ENCODE data around the gene VSIG2.

The VSIG2 gene

GRCh38 chr11:124763156-124763947 is 11.3 kb upstream of the VSIG2 start:
- peak; percentile 70 to 88 (median 82) for DNase-seq

DNA sequence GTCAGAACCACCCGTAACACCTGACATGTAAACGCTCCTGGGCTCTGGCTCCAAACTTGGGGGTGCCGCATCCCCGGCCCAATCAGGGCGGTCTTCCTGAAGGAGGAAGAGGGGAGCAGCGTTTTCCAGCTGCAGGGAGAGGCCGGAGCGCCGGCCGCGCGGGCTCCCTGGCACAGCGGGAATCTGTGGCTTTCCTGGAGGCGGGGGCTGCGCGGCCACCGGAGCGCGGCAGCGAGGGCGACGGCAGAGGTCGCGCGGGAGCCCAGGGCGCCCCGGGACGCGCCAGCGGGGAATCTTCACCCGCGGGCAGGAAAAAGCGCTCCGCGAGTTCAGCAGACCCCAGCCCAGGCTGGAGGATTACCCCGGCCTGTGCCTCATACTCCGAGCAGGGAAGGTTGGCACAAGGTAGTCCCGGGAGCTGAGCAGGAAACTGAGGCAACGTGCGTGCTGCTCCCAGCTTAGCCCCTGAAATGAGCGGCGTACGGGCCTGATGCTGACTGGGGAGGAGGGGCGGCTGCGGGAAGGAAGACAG is 10.6 kb upstream of the VSIG2 start:
- DNase-seq, result peak in 1 of 6 experiments; percentile 64

DNA sequence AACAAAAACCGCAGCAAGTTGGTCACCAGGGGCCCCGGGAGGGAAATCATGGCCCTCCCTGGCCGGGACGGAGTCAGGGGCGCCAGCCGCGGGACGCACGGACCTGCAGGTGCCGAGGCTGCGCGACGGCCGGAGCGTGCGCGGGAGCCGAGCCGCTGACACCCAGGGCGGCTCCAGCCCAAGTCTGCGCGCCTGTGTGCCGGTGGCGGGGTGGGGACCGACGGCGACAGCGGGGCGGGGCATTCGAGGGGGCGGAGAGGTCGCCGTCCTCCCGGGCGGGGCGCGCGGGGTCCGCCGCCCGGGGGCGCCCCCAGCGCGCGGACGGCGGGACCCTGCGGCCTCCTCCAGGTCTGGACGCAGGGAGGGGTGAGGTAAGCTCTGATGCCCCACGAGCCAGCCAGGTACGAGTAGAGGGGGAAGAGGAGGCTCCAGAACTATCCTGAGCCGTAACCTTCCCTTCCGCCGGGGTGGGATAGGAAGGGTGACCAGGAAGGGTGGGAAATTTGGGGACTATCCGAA is 10.1 kb upstream of the VSIG2 start, which contains the start of gene ESAM:
TSS of gene ESAM (minus strand) at position 186 of the 519 bp plus-strand sequence. CDS start at position 50, 136 bp downstream.
- peak; percentile 26 to 60 (median 42) for DNase-seq

GRCh38 chr11:124761301-124762104 is 9.4 kb upstream of the VSIG2 start:
- DNase-seq, result peak in 1 of 6 experiments; percentile 36

DNA sequence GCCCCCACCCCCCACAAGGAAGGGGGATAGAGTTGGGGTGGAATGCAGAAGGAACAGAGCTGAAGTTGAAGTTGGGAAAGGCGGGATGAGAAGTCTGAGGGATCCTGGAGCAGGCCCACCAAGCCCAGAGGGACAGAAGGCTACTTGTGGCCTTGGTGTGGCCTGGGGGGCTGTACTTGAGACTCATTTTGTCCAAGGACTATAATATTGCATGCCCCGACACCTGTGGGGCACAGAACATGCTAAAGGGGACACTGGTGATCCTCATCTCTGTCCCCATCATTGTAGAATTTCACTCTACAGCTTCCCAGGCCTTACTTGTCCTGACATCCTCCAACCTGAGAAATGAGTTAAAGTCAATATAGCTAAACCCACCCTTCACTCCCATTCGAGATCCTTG is 8.8 kb upstream of the VSIG2 start:
- no peak for DNase-seq

- DNase-seq, result peak in 1 of 6 experiments; percentile 33
Measured at GRCh38 chr11:124760205-124760652, 8.2 kb upstream of the VSIG2 start.

GRCh38 chr11:124759266-124760204 is 7.5 kb upstream of the VSIG2 start:
- peak in 1 of 6 experiments; percentile 31 for DNase-seq

- DNase-seq, result peak; percentile 25 to 68 (median 59)
Measured at GRCh38 chr11:124758355-124759265, 6.6 kb upstream of the VSIG2 start.

- no peak for DNase-seq
Measured at GRCh38 chr11:124757320-124757719, 5.3 kb upstream of the VSIG2 start.

GRCh38 chr11:124756753-124757227 is 4.7 kb upstream of the VSIG2 start:
- DNase-seq, result no peak

- no peak for DNase-seq
Measured at GRCh38 chr11:124756033-124756752, 4.1 kb upstream of the VSIG2 start.

DNA sequence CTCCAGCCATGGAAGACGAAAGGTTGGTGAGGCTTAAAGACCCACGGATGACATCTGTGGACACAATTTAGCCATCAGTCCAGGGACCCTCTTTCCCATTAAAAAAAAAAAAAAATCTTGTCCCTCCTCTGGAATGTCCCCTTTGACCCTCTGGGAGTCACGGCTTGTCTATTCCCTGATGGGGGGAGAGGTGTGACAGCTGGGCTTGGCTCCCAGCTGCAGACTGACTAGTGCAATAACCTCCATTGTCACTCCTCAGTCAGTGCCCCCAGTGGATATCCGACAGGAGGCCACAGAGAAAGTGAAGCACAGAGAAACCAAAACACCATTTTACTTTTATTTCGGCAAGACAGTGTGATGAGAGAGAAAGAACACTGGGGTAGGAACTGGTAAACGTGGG is 2.7 kb upstream of the VSIG2 start:
- no peak for DNase-seq

- DNase-seq, result no peak
Measured at GRCh38 chr11:124754309-124754708, 2.3 kb upstream of the VSIG2 start.

- DNase-seq, result no peak
Measured at GRCh38 chr11:124753624-124754023, 1.6 kb upstream of the VSIG2 start.

DNA sequence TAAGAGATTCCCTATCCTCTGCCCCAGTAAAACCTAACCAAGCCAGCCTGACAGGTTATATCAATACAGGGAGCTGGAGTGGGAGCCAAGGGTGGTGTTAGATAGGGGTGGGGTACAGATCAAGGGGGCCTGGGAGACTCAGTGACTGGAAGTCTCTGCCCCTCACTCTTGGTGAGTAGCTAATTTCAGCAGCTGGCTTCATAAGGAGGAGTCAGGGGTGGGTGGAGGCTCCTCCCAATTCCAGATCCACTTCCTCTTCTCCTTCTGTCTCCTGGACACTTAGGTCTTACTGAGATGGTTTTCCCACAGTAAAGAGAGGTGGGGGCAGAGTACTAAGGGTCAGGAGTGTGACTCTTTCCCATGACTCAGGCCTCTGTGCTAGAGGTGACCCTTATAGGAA is 1.1 kb upstream of the VSIG2 start:
- no peak for DNase-seq

DNA sequence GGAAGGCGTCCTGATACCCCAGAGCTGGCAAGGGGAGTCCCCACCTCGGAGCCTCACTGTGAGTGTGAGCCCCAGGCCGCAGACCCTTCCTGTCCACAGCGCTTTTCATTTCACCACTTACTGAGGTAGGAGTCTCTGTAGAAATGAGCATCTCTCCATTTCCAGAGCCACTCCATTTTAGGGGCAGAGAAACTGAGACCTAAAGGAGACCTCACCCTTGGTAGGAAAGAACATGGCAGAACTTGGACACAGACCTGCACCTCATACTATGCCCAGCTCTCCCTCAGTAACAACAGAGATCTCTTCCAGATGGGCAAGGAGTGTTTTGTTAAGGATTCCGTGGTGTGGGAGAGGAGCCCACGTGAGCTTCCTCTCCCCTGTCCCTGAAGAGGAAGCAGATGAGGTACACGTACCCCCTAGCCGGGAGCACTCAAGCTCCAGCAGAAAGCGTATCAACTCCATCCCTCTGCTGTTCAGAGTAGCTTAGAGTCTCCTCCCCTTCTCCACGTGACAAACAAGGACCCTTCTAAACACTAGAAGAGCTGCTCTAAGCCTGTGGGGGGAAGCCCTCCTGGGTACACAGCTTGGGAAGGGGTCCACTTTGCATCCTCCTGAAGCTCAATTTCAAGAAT is 532 bp upstream of the VSIG2 start:
- DNase-seq, result no peak

DNA sequence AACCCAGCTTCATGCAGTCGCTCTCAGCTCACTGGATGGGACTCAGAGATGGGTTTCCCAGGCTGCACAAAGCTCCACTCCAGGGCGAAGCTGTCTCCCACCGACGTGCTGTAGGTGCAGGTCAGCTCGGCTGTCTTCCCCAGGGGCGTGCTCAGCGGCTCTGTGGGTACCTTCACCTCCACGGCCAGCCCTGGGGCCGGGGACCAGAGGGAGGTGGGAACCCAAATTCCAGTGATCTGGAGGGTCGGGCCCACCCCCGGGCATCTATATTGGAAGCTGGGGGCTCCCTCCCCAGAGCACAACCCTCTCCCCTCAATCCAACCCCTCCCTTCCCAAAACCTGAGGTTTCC is 689 bp downstream of the VSIG2 start:
- no peak for DNase-seq

GRCh38 chr11:124749912-124750311 is 2.1 kb downstream of the VSIG2 start:
- no peak for DNase-seq

GRCh38 chr11:124748481-124749343 is 3.3 kb downstream of the VSIG2 start:
- no peak for DNase-seq

All from stimulated activated naive CD4-positive, alpha-beta T cell (primary cell).